ENCODE measurements around the gene STARD10. TPM values are rescaled to one million over a fixed set of nuclear protein-coding genes. Genes with fewer than 3 reads are reported as not detected.

STARD10 gene
- total and polyA plus RNA-seq, 2 of the 8 experiments (the other 6 are each of a cell fraction or from before 2014, with no cell fraction given) = 23.7 to 35.7 TPM

GRCh38 chr11:72773291-72773690, 20.6 kb downstream of the STARD10 start:
- Histone ChIP-seq H2AFZ (ENCODE audit: low read length) (no peak overlapping the region), H2BK20ac (ENCODE audit: low read length) (no peak overlapping the region), H3K56ac (replicated peaks; ENCODE audit: insufficient read length, low read depth, low read length) (no peak overlapping the region), H3K4me2 (ENCODE audit: insufficient read depth in 1 of 2, low read depth in 2 of 2, low read length in 2 of 2) (no peak overlapping the region), H3K14ac (ENCODE audit: insufficient read length) (no peak overlapping the region), H3K18ac (ENCODE audit: extremely low read depth, low read length) (no peak overlapping the region), H4K91ac (replicated peaks; ENCODE audit: insufficient read length, low read length) (no peak overlapping the region), H3K4ac (replicated peaks; ENCODE audit: insufficient read length, low read depth, low read length) (no peak overlapping the region), H3K9ac (replicated peaks in 1 of 4; ENCODE audit: extremely low read depth in 1 of 4, low read depth in 3 of 4, low read length in 3 of 4) (no peak overlapping the region), H3K79me2 (ENCODE audit: control insufficient read depth in 1 of 2, insufficient read depth in 2 of 2, low read length in 2 of 2) (no peaks in the 10 kb centered on the region), H3K36me3 (ENCODE audit: control insufficient read depth in 2 of 4, insufficient read depth in 4 of 4, low read length in 3 of 4) (no peaks in the 10 kb centered on the region), H3K27me3 (replicated peaks in 1 of 4; ENCODE audit: control insufficient read depth in 3 of 4, extremely low read depth in 1 of 4, insufficient read depth in 3 of 4, low read length in 3 of 4) (no peaks in the 10 kb centered on the region), H3K9me3 (ENCODE audit: insufficient read depth in 2 of 2, low read depth in 1 of 2, low read length in 1 of 2) (no peaks in the 10 kb centered on the region), H4K20me1 (replicated peaks in 1 of 2; ENCODE audit: control insufficient read depth in 1 of 2, insufficient read depth in 2 of 2, low read length in 2 of 2) (no peaks in the 10 kb centered on the region), H2BK120ac (replicated peaks; ENCODE audit: low read depth, low read length) (no peak overlapping the region), H2BK5ac (ENCODE audit: low read depth, low read length) (no peak overlapping the region), H3K4me3 (ENCODE audit: extremely low read depth in 1 of 4, insufficient read depth in 2 of 4, low read depth in 3 of 4, low read length in 4 of 4) (no peak overlapping the region), H3K23ac (ENCODE audit: insufficient read length) (no peak overlapping the region), H3K79me1 (ENCODE audit: low read depth, low read length) (no peaks in the 10 kb centered on the region; the same call in 1 of the 2 replicates), H3K4me1 (replicated peaks in 1 of 4; ENCODE audit: control insufficient read depth in 3 of 4, insufficient read depth in 4 of 4, low read length in 3 of 4) (peaks cover 0 to 7% (median 6%) of the 10 kb centered on the region in 4 experiments; a peak in 4 of 7 replicates), H4K8ac (ENCODE audit: extremely low read depth, insufficient read depth, low read length) (no peak overlapping the region), H4K5ac (ENCODE audit: insufficient read length, low read depth, low read length) (no peak overlapping the region), H2AK5ac (ENCODE audit: low read depth, low read length) (no peak overlapping the region), H3K23me2 (ENCODE audit: low read depth, low read length) (no peaks in the 10 kb centered on the region), H2BK15ac (ENCODE audit: low read length) (no peak overlapping the region), H3K27ac (ENCODE audit: low read depth, low read length) (no peak overlapping the region), H2BK12ac (ENCODE audit: low read depth, low read length) (no peak overlapping the region)
- TF ChIP-seq JUN (IDR thresholded peaks at IDR 0.05; ENCODE audit: low read depth, low read length) (no peak), KDM4A (IDR thresholded peaks at IDR 0.05; ENCODE audit: low read depth, low read length, severe bottlenecking) (no peak), BCL11A (IDR thresholded peaks at IDR 0.05; ENCODE audit: low read depth in 2 of 2, low read length in 2 of 2) (no peak), SUZ12 (IDR thresholded peaks at IDR 0.05; ENCODE audit: low read length) (no peak)
- 90% methylated on average over 4 of the region's 5 CpGs; no CpG with 5 or more reads in 1 of the 2 experiments for WGBS, 2 experiments (ENCODE audit: extremely low coverage in 1 of 2, insufficient coverage in 1 of 2, insufficient read length in 1 of 2, insufficient replicate concordance in 2 of 2, low coverage in 1 of 2, low lambda C conversion rate in 2 of 2, missing lambda C conversion rate in 1 of 2)
- DNase-seq (ENCODE audit: low read depth in 1 of 2, low spot score in 2 of 2) (no peak), FAIRE-seq (no peak)
- ChIA-PET POLR2A (ENCODE audit: partially characterized antibody) (interaction anchor here (0.8 kb wide), 1 partner anchor 32 kb away, joined by 3 read pairs; no protein-coding TSS in a partner anchor), CTCF (ENCODE audit: partially characterized antibody) (interaction anchor here (1.3 to 4.4 kb wide), 5 partner anchors 8 to 404 kb away, joined by 3 to 16 read pairs (median 4); no protein-coding TSS in a partner anchor)

All from H1 (cell line).